ENCODE data around the gene PRADC1. TPM values are rescaled to one million over a fixed set of nuclear protein-coding genes. Genes with fewer than 3 reads are reported as not detected.

PRADC1 gene
- total and polyA plus RNA-seq, 9 of the 15 experiments (the other 6 are each of a cell fraction or from before 2014, with no cell fraction given): 7.3 to 47.4 (median 34.2) TPM

DNA sequence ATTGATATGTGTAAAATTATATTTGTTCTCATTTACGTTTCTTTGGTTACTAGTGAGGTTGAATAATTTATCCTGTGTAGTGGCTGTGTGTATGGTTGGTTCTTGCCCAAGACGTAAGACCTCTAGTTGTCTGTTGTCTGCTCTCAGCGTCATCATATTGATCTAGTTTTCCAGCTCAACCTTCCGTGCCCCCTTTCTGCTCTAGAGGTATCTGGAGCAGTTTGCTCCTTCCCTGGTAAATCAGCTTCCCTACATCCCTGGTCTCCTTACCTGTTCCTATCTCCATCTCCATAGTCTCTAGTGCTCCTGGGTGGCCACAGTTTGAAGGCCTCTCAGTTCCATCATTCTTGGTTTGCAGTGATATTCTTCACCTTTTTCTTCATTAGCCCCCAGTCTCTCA is 17.8 kb downstream of the PRADC1 start:
- intact Hi-C loops (cut with micrococcal nuclease) (no loop called here), in situ Hi-C loops (cut with MboI) (no loop called here)
- ChIA-PET CTCF (ENCODE audit: low intra/inter-chr PET ratio) (interaction anchor here (0.9 kb wide), 1 partner anchor 130 kb away, joined by 3 read pairs; no protein-coding TSS in a partner anchor), POLR2A (interaction anchor here (1.0 to 2.0 kb wide), 5 partner anchors 9 to 40 kb away, joined by 4 to 13 read pairs (median 6); partner anchors contain the start of genes CCT7 and PRADC1)
- no peak for TF ChIP-seq GATA2 (CRISPR knock-in tag; IDR thresholded peaks at IDR 0.05)
- TF ChIP-seq, protein P1, sequence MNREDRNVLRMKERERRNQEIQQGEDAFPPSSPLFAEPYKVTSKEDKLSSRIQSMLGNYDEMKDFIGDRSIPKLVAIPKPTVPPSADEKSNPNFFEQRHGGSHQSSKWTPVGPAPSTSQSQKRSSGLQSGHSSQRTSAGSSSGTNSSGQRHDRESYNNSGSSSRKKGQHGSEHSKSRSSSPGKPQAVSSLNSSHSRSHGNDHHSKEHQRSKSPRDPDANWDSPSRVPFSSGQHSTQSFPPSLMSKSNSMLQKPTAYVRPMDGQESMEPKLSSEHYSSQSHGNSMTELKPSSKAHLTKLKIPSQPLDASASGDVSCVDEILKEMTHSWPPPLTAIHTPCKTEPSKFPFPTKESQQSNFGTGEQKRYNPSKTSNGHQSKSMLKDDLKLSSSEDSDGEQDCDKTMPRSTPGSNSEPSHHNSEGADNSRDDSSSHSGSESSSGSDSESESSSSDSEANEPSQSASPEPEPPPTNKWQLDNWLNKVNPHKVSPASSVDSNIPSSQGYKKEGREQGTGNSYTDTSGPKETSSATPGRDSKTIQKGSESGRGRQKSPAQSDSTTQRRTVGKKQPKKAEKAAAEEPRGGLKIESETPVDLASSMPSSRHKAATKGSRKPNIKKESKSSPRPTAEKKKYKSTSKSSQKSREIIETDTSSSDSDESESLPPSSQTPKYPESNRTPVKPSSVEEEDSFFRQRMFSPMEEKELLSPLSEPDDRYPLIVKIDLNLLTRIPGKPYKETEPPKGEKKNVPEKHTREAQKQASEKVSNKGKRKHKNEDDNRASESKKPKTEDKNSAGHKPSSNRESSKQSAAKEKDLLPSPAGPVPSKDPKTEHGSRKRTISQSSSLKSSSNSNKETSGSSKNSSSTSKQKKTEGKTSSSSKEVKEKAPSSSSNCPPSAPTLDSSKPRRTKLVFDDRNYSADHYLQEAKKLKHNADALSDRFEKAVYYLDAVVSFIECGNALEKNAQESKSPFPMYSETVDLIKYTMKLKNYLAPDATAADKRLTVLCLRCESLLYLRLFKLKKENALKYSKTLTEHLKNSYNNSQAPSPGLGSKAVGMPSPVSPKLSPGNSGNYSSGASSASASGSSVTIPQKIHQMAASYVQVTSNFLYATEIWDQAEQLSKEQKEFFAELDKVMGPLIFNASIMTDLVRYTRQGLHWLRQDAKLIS (CRISPR knock-in tag; IDR thresholded peaks at IDR 0.05): no peak
- TF ChIP-seq GABPA (tag; conservative IDR thresholded peaks at IDR 0.05; ENCODE audit: low read depth): no peak
- no peak for TF ChIP-seq SNRNP70 (optimal IDR thresholded peaks at IDR 0.05; ENCODE audit: low read depth, low read length)
- no peak for TF ChIP-seq MCM2 (IDR thresholded peaks at IDR 0.05; ENCODE audit: low read depth)
- TF ChIP-seq SIN3B (IDR thresholded peaks at IDR 0.05; ENCODE audit: low read depth): no peak
- no peak for TF ChIP-seq RBM25 (IDR thresholded peaks at IDR 0.05; ENCODE audit: low read depth, low read length, severe bottlenecking)
- Histone ChIP-seq H3K27me3 (ENCODE audit: control insufficient read depth in 2 of 2, insufficient read depth in 2 of 2, low read length in 2 of 2) (no peaks in the 10 kb centered on the region), H3K27ac (ENCODE audit: extremely low read depth, low read depth, low read length) (0 out of 3 replicates have a peak overlapping the region, but pooled peaks have one; percentile 19), H3K9ac (ENCODE audit: insufficient read depth in 1 of 2, low read depth in 2 of 2, low read length in 2 of 2) (peak overlapping the region; percentile 24 to 75; a peak in 3 of 4 replicates), H3K79me2 (ENCODE audit: control insufficient read depth, insufficient read depth, low read length) (peaks cover 39% of the 10 kb centered on the region), H3K4me1 (replicated peaks in 1 of 2; ENCODE audit: control insufficient read depth in 2 of 2, insufficient read depth in 2 of 2, low read length in 2 of 2) (peaks cover 14 to 15% of the 10 kb centered on the region in 2 experiments; a peak in 4 of 5 replicates), H3K4me2 (ENCODE audit: insufficient read depth, low read length) (peak overlapping the region; percentile 94), H4K20me1 (replicated peaks; ENCODE audit: control insufficient read depth, insufficient read depth, low read length) (no peaks in the 10 kb centered on the region), H3K4me3 (peak overlapping the region; percentile 92), H2AFZ (ENCODE audit: low read depth, low read length) (no peak overlapping the region), H3K9me1 (ENCODE audit: control insufficient read depth, insufficient read depth, low read length) (no peaks in the 10 kb centered on the region), H3K9me3 (replicated peaks; ENCODE audit: control insufficient read depth, insufficient read depth, low read depth, low read length) (no peaks in the 10 kb centered on the region), H3K36me3 (ENCODE audit: control insufficient read depth, insufficient read depth, low read length) (peaks cover 17% of the 10 kb centered on the region; the same call in 2 of the 3 replicates)
- WGBS (ENCODE audit: insufficient coverage, low coverage, missing lambda C conversion rate): 17% methylated on average over 4 of the region's 4 CpGs
- FAIRE-seq: no peak
- ATAC-seq: no peak
- no TSS peak for BruUV-seq (replicated peaks)
- no peak for DNase-seq (ENCODE audit: extremely low read depth in 1 of 4, low spot score in 3 of 4)

Measured in K562 (cell line).